IMR-90 (cell line): ENCODE results near the gene BRI3BP.

Experiments used
- CEBPB ChIP-seq: IDR thresholded peaks from 2 replicates; pipeline ENCODE4 v1.6.1; 2012; ENCODE audit warnings: low read depth, low read length, improper control_type of control experiment
- CHD1 ChIP-seq: IDR thresholded peaks from 2 replicates; pipeline ENCODE4 v1.6.1; 2012; ENCODE audit warnings: low read depth, low read length, improper control_type of control experiment
- MAFK ChIP-seq: IDR thresholded peaks from 2 replicates; pipeline ENCODE4 v1.6.1; 2012; ENCODE audit warnings: low read depth, low read length, improper control_type of control experiment
- MXI1 ChIP-seq: IDR thresholded peaks from 2 replicates; pipeline ENCODE4 v1.6.1; 2012; ENCODE audit warnings: low read depth, mild to moderate bottlenecking, low read length, moderate library complexity, borderline replicate concordance
- POLR2A ChIP-seq: IDR thresholded peaks from 2 replicates; pipeline ENCODE4 v1.6.1; 2012; ENCODE audit warnings: mild to moderate bottlenecking, low read depth, low read length
- RAD21 ChIP-seq: IDR thresholded peaks from 2 replicates; pipeline ENCODE4 v1.6.1; 2012; ENCODE audit warnings: low read length, improper control_type of control experiment
- RCOR1 ChIP-seq: IDR thresholded peaks from 2 replicates; pipeline ENCODE4 v1.6.1; 2012; ENCODE audit warnings: mild to moderate bottlenecking, low read length, improper control_type of control experiment; ENCODE audit not compliant: insufficient replicate concordance
- RFX5 ChIP-seq: IDR thresholded peaks from 2 replicates; pipeline ENCODE4 v1.8.0; 2012; ENCODE audit warnings: low read depth, mild to moderate bottlenecking, low read length, moderate library complexity
- SMC3 ChIP-seq: fragments of 150-350 bp; IDR thresholded peaks from 2 replicates; pipeline ENCODE4 v1.6.1; 2016; ENCODE audit warnings: low read depth, mild to moderate bottlenecking, antibody characterized with exemption, low read length, moderate library complexity
- TF ChIP-seq, protein P1 (sequence below): conservative IDR thresholded peaks from 2 replicates; pipeline ENCODE4 v1.5.1; 2012; ENCODE audit warnings: mild to moderate bottlenecking, low read depth, low read length, improper control_type of control experiment
- TF ChIP-seq, protein P2 (sequence below): fragments of 150-350 bp; IDR thresholded peaks from 2 replicates; pipeline ENCODE4 v1.6.1; 2017; ENCODE audit warnings: mild to moderate bottlenecking, antibody characterized with exemption, low read length, low read depth

DNA sequence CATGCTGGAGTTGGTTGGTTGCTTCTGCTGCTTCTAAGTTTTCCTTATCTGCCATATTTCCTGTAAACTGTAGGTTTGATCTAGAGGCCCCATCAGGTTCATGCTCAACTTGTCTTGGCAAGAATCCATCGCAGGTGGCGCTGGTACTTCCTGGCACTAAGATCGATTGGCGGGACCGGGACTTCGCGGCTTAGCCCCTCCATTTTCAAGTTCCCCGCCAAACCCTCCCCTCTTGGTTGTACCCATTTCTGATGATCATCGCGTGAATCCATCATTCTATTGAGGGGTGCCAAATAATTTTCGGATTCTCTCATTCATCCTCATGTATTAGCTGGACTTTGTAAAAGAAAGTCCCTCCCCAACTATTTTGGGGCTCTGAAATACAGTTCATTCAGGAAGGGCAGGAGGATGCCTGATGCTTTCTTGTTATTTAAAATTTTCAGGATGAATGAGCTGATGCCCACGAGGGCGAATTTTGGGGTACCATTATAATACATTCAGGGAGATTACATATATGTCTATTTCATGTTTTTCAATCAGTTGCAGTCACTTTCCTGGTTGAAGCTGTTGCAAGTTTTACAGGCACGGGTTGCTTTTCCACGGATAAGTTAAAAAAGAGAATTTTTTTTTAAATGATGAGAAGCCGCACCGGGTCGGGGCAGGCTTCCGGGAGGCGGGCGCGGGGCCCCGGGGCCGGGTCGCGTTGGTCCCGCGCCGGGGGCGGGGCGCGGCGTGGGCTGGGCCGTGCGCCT, 395 bp upstream of the BRI3BP start:
- TF ChIP-seq, protein P1, sequence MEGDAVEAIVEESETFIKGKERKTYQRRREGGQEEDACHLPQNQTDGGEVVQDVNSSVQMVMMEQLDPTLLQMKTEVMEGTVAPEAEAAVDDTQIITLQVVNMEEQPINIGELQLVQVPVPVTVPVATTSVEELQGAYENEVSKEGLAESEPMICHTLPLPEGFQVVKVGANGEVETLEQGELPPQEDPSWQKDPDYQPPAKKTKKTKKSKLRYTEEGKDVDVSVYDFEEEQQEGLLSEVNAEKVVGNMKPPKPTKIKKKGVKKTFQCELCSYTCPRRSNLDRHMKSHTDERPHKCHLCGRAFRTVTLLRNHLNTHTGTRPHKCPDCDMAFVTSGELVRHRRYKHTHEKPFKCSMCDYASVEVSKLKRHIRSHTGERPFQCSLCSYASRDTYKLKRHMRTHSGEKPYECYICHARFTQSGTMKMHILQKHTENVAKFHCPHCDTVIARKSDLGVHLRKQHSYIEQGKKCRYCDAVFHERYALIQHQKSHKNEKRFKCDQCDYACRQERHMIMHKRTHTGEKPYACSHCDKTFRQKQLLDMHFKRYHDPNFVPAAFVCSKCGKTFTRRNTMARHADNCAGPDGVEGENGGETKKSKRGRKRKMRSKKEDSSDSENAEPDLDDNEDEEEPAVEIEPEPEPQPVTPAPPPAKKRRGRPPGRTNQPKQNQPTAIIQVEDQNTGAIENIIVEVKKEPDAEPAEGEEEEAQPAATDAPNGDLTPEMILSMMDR, result no peak
- TF ChIP-seq SMC3 (no peak), RFX5 (no peak), POLR2A (no peak), RCOR1 (no peak), CHD1 (no peak), MXI1 (no peak), CEBPB (no peak), MAFK (no peak), RAD21 (no peak)
- TF ChIP-seq, protein P2, sequence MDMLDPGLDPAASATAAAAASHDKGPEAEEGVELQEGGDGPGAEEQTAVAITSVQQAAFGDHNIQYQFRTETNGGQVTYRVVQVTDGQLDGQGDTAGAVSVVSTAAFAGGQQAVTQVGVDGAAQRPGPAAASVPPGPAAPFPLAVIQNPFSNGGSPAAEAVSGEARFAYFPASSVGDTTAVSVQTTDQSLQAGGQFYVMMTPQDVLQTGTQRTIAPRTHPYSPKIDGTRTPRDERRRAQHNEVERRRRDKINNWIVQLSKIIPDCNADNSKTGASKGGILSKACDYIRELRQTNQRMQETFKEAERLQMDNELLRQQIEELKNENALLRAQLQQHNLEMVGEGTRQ, result no peak
